Stimulated activated CD4-positive, alpha-beta T cell treated with anti-CD3 and anti-CD28 coated beads, Interleukin-15, amount 100 ng/mL, for 24 hours (primary cell): Measurements from ENCODE around the gene KCTD19.

Experiments
- DNase-seq: peaks from one replicate; pipeline ENCODE4 v3.0.0-alpha.2; 2020

KCTD19 gene

GRCh38 chr16:67281536-67282446 is 44.8 kb downstream of the KCTD19 start:
- no peak for DNase-seq

GRCh38 chr16:67280090-67281015 is 46.2 kb downstream of the KCTD19 start:
- DNase-seq = no peak

- peak; percentile 89 for DNase-seq
These were observed 47.0 kb downstream of the KCTD19 start, which contains the start of gene PLEKHG4 for GRCh38 chr16:67279296-67280089. Gene PLEKHG4 (plus strand): TSS chr16:67279532. CDS start chr16:67280045, 513 bp downstream.

GRCh38 chr16:67278773-67279295 is 47.7 kb downstream of the KCTD19 start:
- peak; percentile 74 for DNase-seq

- DNase-seq = no peak
These were observed 48.4 kb downstream of the KCTD19 start for GRCh38 chr16:67277999-67278772.

GRCh38 chr16:67277294-67277998 is 49.1 kb downstream of the KCTD19 start:
- DNase-seq = peak; percentile 62

GRCh38 chr16:67275321-67275720 is 51.2 kb downstream of the KCTD19 start:
- DNase-seq = no peak

GRCh38 chr16:67271446-67271845 is 55.1 kb downstream of the KCTD19 start:
- DNase-seq = no peak

GRCh38 chr16:67270931-67271338 is 55.6 kb downstream of the KCTD19 start:
- DNase-seq = no peak

GRCh38 chr16:67269766-67270165 is 56.8 kb downstream of the KCTD19 start:
- no peak for DNase-seq

GRCh38 chr16:67268136-67268579 is 58.4 kb downstream of the KCTD19 start:
- no peak for DNase-seq

GRCh38 chr16:67265834-67266233 is 60.7 kb downstream of the KCTD19 start:
- no peak for DNase-seq

- no peak for DNase-seq
These were observed 61.7 kb downstream of the KCTD19 start for GRCh38 chr16:67264866-67265265.

GRCh38 chr16:67264277-67264676 is 62.3 kb downstream of the KCTD19 start:
- no peak for DNase-seq

- DNase-seq = no peak
These were observed 63.3 kb downstream of the KCTD19 start for GRCh38 chr16:67263201-67263600.

- peak; percentile 37 for DNase-seq
These were observed 66.0 kb downstream of the KCTD19 start for GRCh38 chr16:67260426-67261063.

- no peak for DNase-seq
These were observed 66.8 kb downstream of the KCTD19 start for GRCh38 chr16:67259705-67260104.

GRCh38 chr16:67258161-67258835 is 68.2 kb downstream of the KCTD19 start:
- no peak for DNase-seq

GRCh38 chr16:67257486-67258160 is 68.9 kb downstream of the KCTD19 start:
- no peak for DNase-seq
